K562 (cell line): ENCODE measurements around the gene RBFOX2. TPM values are rescaled to one million over a fixed set of nuclear protein-coding genes. Genes with fewer than 3 reads are reported as not detected.

Experiments
- ATAC-seq: fragments of 200-7000 bp; cut with Tn5 transposase; 3 replicates; pipeline ENCODE4 v1.9.1; 2020; ENCODE audit warnings: moderate library complexity
- BruUV-seq: library from RNA; stranded (reverse); fragments of 400-500 nt; replicated peaks from 2 replicates; lab custom pipeline; 2021; lab: Mats Ljungman, UMichigan
- CTCF ChIA-PET: fragments of 300-600 bp; formaldehyde crosslinking; extraction: SDS; loops from one replicate; lab custom pipeline; 2021; ENCODE audit warnings: low intra/inter-chr PET ratio; lab: Yijun Ruan, JAX
- POLR2A ChIA-PET: fragments of 300-600, 350-650 bp; sonication (Branson Sonifier 250); formaldehyde crosslinking; extraction: SDS; loops from one replicate; lab custom pipeline; 2021; ENCODE audit warnings: antibody characterized with exemption, inconsistent platforms; lab: Yijun Ruan, JAX
- DNase-seq, 4 experiments: peaks; one replicate each; pipeline versions ENCODE4 v3.0.0 to v3.0.0-alpha.2; 2011 to 2018; ENCODE audit warnings: low spot score in 3 of 4, mixed read lengths in 3 of 4; ENCODE audit errors: extremely low read depth in 1 of 4
- FAIRE-seq: peaks from 2 replicates; lab custom pipeline; 2011; peaks lifted over from hg19 to GRCh38; lab: Jason Lieb, UNC
- H2AFZ ChIP-seq: 2 replicates; pipeline ENCODE4 v1.6.0; 2011; ENCODE audit warnings: low read depth, low read length, control low read depth, inconsistent platforms
- H3K27ac ChIP-seq: fragments of 200-600 bp; 3 replicates; pipeline ENCODE4 v1.8.0; 2011; ENCODE audit warnings: low read depth, mild to moderate bottlenecking, control low read depth, inconsistent platforms, low read length, moderate library complexity, mixed read lengths; ENCODE audit errors: extremely low read depth
- H3K27me3 ChIP-seq, 2 experiments: fragments of 300-600 bp in 1 of 2; 2 replicates in 1 of 2; 3 replicates in 1 of 2; pipeline versions ENCODE4 v1.6.0 to v1.8.0; 2011; ENCODE audit warnings: inconsistent platforms in 2 of 2, low read length in 2 of 2, mild to moderate bottlenecking in 1 of 2, mixed read lengths in 1 of 2, moderate library complexity in 1 of 2; ENCODE audit not compliant: control insufficient read depth in 2 of 2, insufficient read depth in 2 of 2
- H3K36me3 ChIP-seq: fragments of 300-600 bp; 3 replicates; pipeline ENCODE4 v1.8.0; 2011; ENCODE audit warnings: mild to moderate bottlenecking, low read length, inconsistent platforms; ENCODE audit not compliant: control insufficient read depth, insufficient read depth
- H3K4me1 ChIP-seq, 2 experiments: fragments of 200-600 bp in 1 of 2; replicated peaks in 1 of 2; 2 replicates in 1 of 2; 3 replicates in 1 of 2; pipeline versions ENCODE4 v1.5.1 to v1.8.0; 2011; ENCODE audit warnings: inconsistent platforms in 2 of 2, low read length in 2 of 2, mild to moderate bottlenecking in 1 of 2, mixed read lengths in 1 of 2, moderate library complexity in 1 of 2; ENCODE audit not compliant: control insufficient read depth in 2 of 2, insufficient read depth in 2 of 2
- H3K4me2 ChIP-seq: 2 replicates; pipeline ENCODE4 v1.6.1; 2011; ENCODE audit warnings: low read length, control low read depth, inconsistent platforms, mixed read lengths; ENCODE audit not compliant: insufficient read depth
- H3K4me3 ChIP-seq: fragments of 200-600 bp; sonication (generic), shearing (Covaris generic); 2 replicates; pipeline ENCODE4 v1.5.1; 2016; ENCODE audit warnings: control low read depth, inconsistent platforms
- H3K79me2 ChIP-seq: fragments of 200-600 bp; 3 replicates; pipeline ENCODE4 v1.8.0; 2011; ENCODE audit warnings: low read length, inconsistent platforms; ENCODE audit not compliant: control insufficient read depth, insufficient read depth
- H3K9ac ChIP-seq, 2 experiments: 2 replicates each; pipeline versions ENCODE4 v1.6.0 to v1.6.1; 2011; ENCODE audit warnings: low read depth in 2 of 2, low read length in 2 of 2, control low read depth in 1 of 2, inconsistent platforms in 1 of 2, mild to moderate bottlenecking in 1 of 2, mixed read lengths in 1 of 2; ENCODE audit not compliant: insufficient read depth in 1 of 2
- H3K9me1 ChIP-seq: one replicate; pipeline ENCODE4 v1.6.0; 2011; ENCODE audit warnings: inconsistent platforms, mild to moderate bottlenecking, low read length, moderate library complexity; ENCODE audit not compliant: control insufficient read depth, insufficient read depth
- H3K9me3 ChIP-seq: replicated peaks from 2 replicates; pipeline ENCODE4 v1.5.1; 2011; ENCODE audit warnings: low read depth, low read length, inconsistent platforms; ENCODE audit not compliant: control insufficient read depth, insufficient read depth
- H4K20me1 ChIP-seq: replicated peaks from 2 replicates; pipeline ENCODE4 v1.6.1; 2011; ENCODE audit warnings: low read length, inconsistent platforms, mixed read lengths; ENCODE audit not compliant: control insufficient read depth, insufficient read depth
- EGR1 ChIP-seq: fragments of 450-650 bp; conservative IDR thresholded peaks from 2 replicates; pipeline ENCODE4 v1.6.1; 2017; ENCODE audit warnings: mild to moderate bottlenecking
- NR2C1 ChIP-seq, 2 experiments: fragments of 450-650 bp; IDR thresholded peaks; 2 replicates each; pipeline ENCODE4 v1.6.1; 2017; ENCODE audit warnings: mild to moderate bottlenecking in 2 of 2, antibody characterized with exemption in 1 of 2, inconsistent platforms in 1 of 2, missing compliant biosample characterization in 1 of 2, missing genetic modification characterization in 1 of 2
- RNF219 ChIP-seq: fragments of 250-450 bp; sonication (Bioruptor Pico); IDR thresholded peaks from 2 replicates; pipeline ENCODE4 v1.5.0; 2022; ENCODE audit warnings: mild to moderate bottlenecking
- XRCC5 ChIP-seq: fragments of 200-400 bp; formaldehyde crosslinking; IDR thresholded peaks from 2 replicates; pipeline ENCODE4 v1.6.1; 2017; ENCODE audit warnings: low read depth, mild to moderate bottlenecking, low read length
- ZFX ChIP-seq: sonication (generic); formaldehyde crosslinking; IDR thresholded peaks from 2 replicates; pipeline ENCODE4 v1.8.0; 2022; ENCODE audit warnings: mild to moderate bottlenecking, missing genetic modification reagents, moderate library complexity
- ZHX1 ChIP-seq: fragments of 150-350 bp; conservative IDR thresholded peaks from 2 replicates; pipeline ENCODE4 v1.6.1; 2014; ENCODE audit warnings: low read length
- in situ Hi-C: fragments of 300-500 bp; cut with MboI; formaldehyde crosslinking; loops from 4 replicates; pipeline ENCODE4 v1.15.0; 2018; ENCODE audit warnings: inconsistent platforms, mixed read lengths
- intact Hi-C: fragments of 100-400 bp; cut with micrococcal nuclease; formaldehyde crosslinking; loops from 2 replicates; pipeline ENCODE4 v1.14.2; 2022
- polyA plus RNA-seq, 8 experiments: library from polyadenylated mRNA; depleted of rRNA in 4 of 8; stranded (reverse) in 5 of 8; unstranded in 3 of 8; fragments of >200 nt; fragmentation: Nextera tagmentation in 2 of 8; fragmentation: Illumina TruSeq in 1 of 8; extraction: Ambion mirVana in 2 of 8; extraction: Trizol in 1 of 8; gene quantifications; 2 replicates each; pipeline versions ENCODE4 v1.2.1 to v1.2.3, GENCODE V29; 2011 to 2014; ENCODE audit warnings: inconsistent platforms in 1 of 8, missing spikeins in 1 of 8
- total RNA-seq, 7 experiments: library from RNA; depleted of rRNA in 6 of 7; stranded (reverse); fragments of >200 nt in 6 of 7; fragmentation: Illumina TruSeq in 2 of 7; extraction: Trizol in 2 of 7; gene quantifications; 2 replicates each; pipeline versions ENCODE4 v1.2.1 to v1.2.3, GENCODE V29; 2011 to 2021; ENCODE audit warnings: low replicate concordance in 1 of 7
- TF ChIP-seq, protein P1 (sequence below): fragments of 250-450 bp; sonication (Bioruptor Pico); IDR thresholded peaks from 2 replicates; pipeline ENCODE4 v1.9.0; 2021; ENCODE audit warnings: mild to moderate bottlenecking

Gene RBFOX2
- total and polyA plus RNA-seq, 9 of the 15 experiments (the other 6 are each of a cell fraction or from before 2014, with no cell fraction given): 5.8 to 24.8 (median 14.2) TPM

DNA sequence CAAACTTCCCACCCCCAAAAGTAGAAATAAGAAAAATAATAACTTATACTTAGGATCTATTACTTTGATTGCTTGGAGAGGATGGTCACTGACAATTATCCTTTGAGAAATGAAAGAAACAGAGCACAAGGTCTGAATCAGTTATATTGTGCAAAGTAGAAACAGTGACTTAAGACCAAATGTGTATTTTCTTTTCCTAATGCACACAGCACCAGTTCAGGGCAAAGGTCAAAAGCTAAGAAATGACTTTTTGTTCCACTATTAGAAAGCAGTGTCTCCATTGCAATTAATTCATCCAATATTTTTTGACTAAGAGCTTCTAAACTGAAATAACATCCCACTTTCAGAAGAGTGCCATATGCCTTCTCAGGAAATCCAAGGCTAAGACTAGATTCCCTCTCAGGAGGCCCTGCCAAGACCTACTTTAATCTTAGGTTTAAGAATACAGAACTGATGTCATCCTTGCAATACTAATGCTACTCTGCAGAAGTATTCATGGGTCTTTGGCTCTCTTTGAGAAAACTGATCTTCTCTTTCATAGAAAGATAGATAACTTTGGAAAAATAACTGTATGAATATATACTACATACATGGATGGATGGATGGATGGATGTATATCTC is 164.0 kb downstream of the RBFOX2 start:
- ChIA-PET CTCF (no interaction called here), POLR2A (interaction anchor here (0.6 kb wide), 1 partner anchor 37 kb away, joined by 3 read pairs; no protein-coding TSS in a partner anchor)
- Histone ChIP-seq H3K9me1 (no peaks in the 10 kb centered on the region), H3K36me3 (no peaks in the 10 kb centered on the region), H3K4me3 (no peak overlapping the region), H3K27me3 (no peaks in the 10 kb centered on the region), H3K9me3 (no peaks in the 10 kb centered on the region), H4K20me1 (no peaks in the 10 kb centered on the region), H3K9ac (no peak overlapping the region), H3K27ac (no peak overlapping the region), H3K4me2 (no peak overlapping the region), H3K4me1 (no peaks in the 10 kb centered on the region), H3K79me2 (peaks cover 4% of the 10 kb centered on the region; the same call in 2 of the 3 replicates), H2AFZ (no peak overlapping the region)
- in situ Hi-C loops: no loop called here
- ATAC-seq (no peak), FAIRE-seq (no peak), DNase-seq (no peak)
- BruUV-seq: no TSS peak
- no peak for TF ChIP-seq EGR1
- TF ChIP-seq ZHX1: no peak
- no peak for TF ChIP-seq NR2C1 (IDR thresholded peaks at IDR 0.05)
- TF ChIP-seq NR2C1 (tag; IDR thresholded peaks at IDR 0.05): no peak
- no peak for TF ChIP-seq RNF219 (CRISPR knock-in tag)
- no peak for TF ChIP-seq XRCC5
- TF ChIP-seq ZFX (CRISPR knock-in tag): no peak
- TF ChIP-seq, protein P1, sequence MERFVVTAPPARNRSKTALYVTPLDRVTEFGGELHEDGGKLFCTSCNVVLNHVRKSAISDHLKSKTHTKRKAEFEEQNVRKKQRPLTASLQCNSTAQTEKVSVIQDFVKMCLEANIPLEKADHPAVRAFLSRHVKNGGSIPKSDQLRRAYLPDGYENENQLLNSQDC (CRISPR knock-in tag): no peak
- intact Hi-C loops: no loop called here
